ENCODE measurements around the gene PHF8. TPM values are rescaled to one million over a fixed set of nuclear protein-coding genes. Genes with fewer than 3 reads are reported as not detected.

PHF8 gene
- polyA plus RNA-seq, 3 donors: 10.5 to 20.3 (median 11.9) TPM

DNA sequence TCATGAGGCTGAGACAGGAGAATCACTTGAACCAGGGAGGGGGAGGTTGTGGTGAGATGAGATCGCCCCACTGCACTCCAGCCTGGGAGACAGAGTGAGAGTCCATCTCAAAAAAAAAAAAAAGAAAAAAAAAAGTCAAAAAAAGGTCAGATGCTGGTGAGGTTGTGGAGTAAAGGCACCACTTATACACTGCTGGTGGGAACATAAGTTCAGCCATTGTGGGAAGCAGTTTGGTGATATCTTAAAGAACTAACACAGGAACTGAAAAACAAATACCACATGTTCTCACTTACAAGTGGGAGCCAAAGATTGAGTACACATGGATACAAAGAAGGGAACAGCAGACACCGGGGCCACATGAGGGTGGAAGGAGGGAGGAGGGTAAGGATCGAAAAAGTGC lies 149.0 kb downstream of the PHF8 start:
- H3K27ac ChIP-seq (ENCODE audit: low read depth in 1 of 2, low read length in 2 of 2): no peak overlapping the region
- no peak overlapping the region for H3K4me2 ChIP-seq (replicated peaks; ENCODE audit: extremely low read depth, low read length, poor library complexity, severe bottlenecking)
- H3K79me2 ChIP-seq (ENCODE audit: insufficient read depth, low read length): no peaks in the 10 kb centered on the region
- H4K20me1 ChIP-seq (ENCODE audit: insufficient read depth, low read length): no peaks in the 10 kb centered on the region
- no peaks in the 10 kb centered on the region for H3K4me1 Mint-ChIP-seq
- no peaks in the 10 kb centered on the region for H3K9me3 ChIP-seq (replicated peaks in 1 of 2; ENCODE audit: control insufficient read depth in 1 of 2, insufficient read depth in 1 of 2, low read length in 2 of 2)
- no peaks in the 10 kb centered on the region for H3K36me3 ChIP-seq (replicated peaks in 1 of 2; ENCODE audit: control insufficient read depth in 1 of 2, insufficient read depth in 2 of 2, low read length in 2 of 2)
- TF ChIP-seq CTCF (IDR thresholded peaks at IDR 0.05): no peak
- H3K4me3 ChIP-seq (replicated peaks in 1 of 3; ENCODE audit: low read depth in 2 of 3, low read length in 3 of 3): no peak overlapping the region
- H3K27me3 ChIP-seq (ENCODE audit: control insufficient read depth in 2 of 2, insufficient read depth in 2 of 2, low read length in 2 of 2): no peaks in the 10 kb centered on the region
- WGBS (ENCODE audit: insufficient coverage): no CpG with 5 or more reads among the region's 3 CpGs
- H3K27ac Mint-ChIP-seq: no peak overlapping the region
- H3K9me3 Mint-ChIP-seq: peaks cover 0 to 12% (median 7%) of the 10 kb centered on the region in 7 donors
- no peaks in the 10 kb centered on the region for H3K4me1 ChIP-seq (ENCODE audit: control insufficient read depth in 1 of 2, insufficient read depth in 2 of 2, low read length in 2 of 2)
- DNase-seq: no peak
- H3K9ac ChIP-seq (ENCODE audit: insufficient read depth, low read length, poor library complexity, severe bottlenecking): no peak overlapping the region
- no peak overlapping the region for H3K4me3 Mint-ChIP-seq
- H2AFZ ChIP-seq (ENCODE audit: insufficient read depth, low read depth, low read length, poor library complexity, severe bottlenecking): no peak overlapping the region
- no peaks in the 10 kb centered on the region for H3K36me3 Mint-ChIP-seq
- intact Hi-C loops (cut with micrococcal nuclease): no loop called here
- H3K27me3 Mint-ChIP-seq (ENCODE audit: low read depth in 3 of 3): peaks cover 1 to 4% (median 2%) of the 10 kb centered on the region in 3 donors

Small RNA genes within 50 kb of the gene (small RNA-seq; reads per million reads assigned to genes)
- gene RNA5SP505 (ENCODE audit: insufficient read length, low read depth): 0.94 reads per million

Other genes starting within 250 kb of the PHF8 start
- gene FAM120C, start 138.8 kb upstream of the PHF8 start, polyA plus RNA-seq: 1 to 10 TPM; 1.7 to 2.6 (median 1.8) TPM

All from CD14-positive monocyte (primary cell).